Pancreas (tissue), 10 donors: ENCODE results near the gene DNAJB8. TPM values are rescaled to one million over a fixed set of nuclear protein-coding genes. Genes with fewer than 3 reads are reported as not detected.

ENCODE experiments used
- ATAC-seq, 4 donors: fragments of 200-7000 bp; cut with Tn5 transposase; one replicate each; pipeline versions ENCODE4 v1.8.0 to v1.9.1; 2020; ENCODE audit warnings: mild to moderate bottlenecking in 4 of 4, moderate library complexity in 4 of 4
- DNase-seq, 6 donors: peaks; one replicate each; pipeline ENCODE4 v3.0.0-alpha.2; 2020
- FAIRE-seq: peaks from 2 replicates; lab custom pipeline; 2012; peaks lifted over from hg19 to GRCh38; lab: Jason Lieb, UNC
- H3K27ac ChIP-seq, 4 donors: fragments of 200-600 bp; sonication (generic); 1 replicate in 3 of 4; 2 replicates in 1 of 4; pipeline versions ENCODE4 v1.5.0 to v1.8.0; 2020
- H3K27me3 ChIP-seq, 4 donors: fragments of 200-600 bp; one replicate each; pipeline ENCODE4 v1.8.0; 2021
- H3K36me3 ChIP-seq, 3 donors: fragments of 200-600 bp; sonication (generic) in 1 of 3; one replicate each; pipeline versions ENCODE4 v1.5.0 to v1.8.0; 2020 to 2021
- H3K4me1 ChIP-seq, 3 donors: fragments of 200-600 bp; one replicate each; pipeline ENCODE4 v1.8.0; 2021
- H3K4me3 ChIP-seq, 4 donors: fragments of 200-600 bp; sonication (generic) in 2 of 4; one replicate each; pipeline versions ENCODE4 v1.5.0 to v1.8.0; 2020 to 2021
- H3K9me3 ChIP-seq, 4 donors: fragments of 200-600 bp; one replicate each; pipeline ENCODE4 v1.8.0; 2021
- CTCF ChIP-seq, 4 donors: fragments of 200-600 bp; sonication (generic) in 3 of 4; IDR thresholded peaks; one replicate each; pipeline versions ENCODE4 v1.5.0 to v1.8.0; 2021; ENCODE audit warnings: antibody characterized with exemption in 4 of 4
- WGBS, 2 donors: extraction: QIAGEN DNeasy Blood & Tissue Kit; methylation state at CpG; one replicate each; pipeline ENCODE4 v1.1.7; 2013; 5-methylcytosine and 5-hydroxymethylcytosine counted together
- intact Hi-C, 3 donors: fragments of 100-400 bp; cut with DNase I; formaldehyde crosslinking; loops; one replicate each; pipeline versions ENCODE4 v1.11.1 to v1.14.2; 2022
- polyA plus RNA-seq, 2 donors: library from polyadenylated mRNA; stranded (reverse); fragments of 200-250 nt; gene quantifications; one replicate each; pipeline ENCODE4 v1.2.3, GENCODE V29; 2013
- total RNA-seq, 6 donors: library from RNA; stranded (reverse); fragmentation: NEBNext Ultra II Directional in 4 of 6; extraction: Animal tissue kit (Norgen Biotek cat#: 25700) in 4 of 6; gene quantifications; one replicate each; pipeline versions ENCODE4 v1.2.1 to v1.2.4, GENCODE V29; 2021 to 2023
- donor health status: healthy with polysubstance abuse.
- donor health status: DM: no; HTN: no; CAD: no; lungs with moderate emphysema.
- donor health status: DM: no; HTN: no; CAD: no.
- donor health status: control.
- donor health status: control.
- donor health status: Bipolar disorder and iron deficiency.
- donor health status: DM: yes; HTN: yes; CAD: no.
- donor health status: DM: no; HTN: no; CAD: no.
- donor health status: DM: no; HTN: no; CAD: no.
- donor health status: DM: yes; HTN: yes; CAD: no.

DNAJB8 gene
- total and polyA plus RNA-seq, 8 donors: not detected

GRCh38 chr3:128422762-128423524 is 43.7 kb downstream of the DNAJB8 start:
- intact Hi-C loops: loop anchor here in 1 of 3 donors (10.0 kb wide), 1 partner anchor 162 kb away; no protein-coding TSS in a partner anchor
- no peak for FAIRE-seq

GRCh38 chr3:128421966-128422365 is 44.7 kb downstream of the DNAJB8 start:
- Histone ChIP-seq H3K9me3 (no peaks in the 10 kb centered on the region), H3K27ac (no peak overlapping the region), H3K36me3 (no peaks in the 10 kb centered on the region), H3K27me3 (no peaks in the 10 kb centered on the region), H3K4me3 (no peak overlapping the region), H3K4me1 (peaks cover 0 to 8% (median 0%) of the 10 kb centered on the region in 3 donors)
- WGBS, 2 donors: 86 to 93% methylated on average over 7 of the region's 7 CpGs
- intact Hi-C loops: loop anchor here in 1 of 3 donors (10.0 kb wide), 1 partner anchor 163 kb away; no protein-coding TSS in a partner anchor
- ATAC-seq (no peak), DNase-seq (peak in 1 of 6 donors; percentile 55), FAIRE-seq (no peak)
- no peak for TF ChIP-seq CTCF (IDR thresholded peaks at IDR 0.05)

More at GRCh38 chr3:128422762-128423524, 43.7 kb downstream of the DNAJB8 start:
- peaks cover 0 to 8% (median 0%) of the 10 kb centered on the region in 3 donors for H3K4me1 ChIP-seq
- no peaks in the 10 kb centered on the region for H3K9me3 ChIP-seq
- H3K27me3 ChIP-seq: no peaks in the 10 kb centered on the region
- no peak overlapping the region for H3K4me3 ChIP-seq
- ATAC-seq (no peak), DNase-seq (no peak)
- no peak for TF ChIP-seq CTCF (IDR thresholded peaks at IDR 0.05)
- H3K36me3 ChIP-seq: no peaks in the 10 kb centered on the region
- no peak overlapping the region for H3K27ac ChIP-seq
- WGBS, 2 donors: 87 to 88% methylated on average over 3 of the region's 3 CpGs

- Histone ChIP-seq H3K36me3 (no peaks in the 10 kb centered on the region), H3K27ac (no peak overlapping the region), H3K4me3 (no peak overlapping the region), H3K4me1 (peaks cover 0 to 4% (median 0%) of the 10 kb centered on the region in 3 donors), H3K27me3 (no peaks in the 10 kb centered on the region), H3K9me3 (no peaks in the 10 kb centered on the region)
- WGBS, 2 donors: 78 to 80% methylated on average over 10 to 11 of the region's 11 CpGs
- intact Hi-C loops: loop anchor here in 1 of 3 donors (10.0 kb wide), 1 partner anchor 163 kb away; no protein-coding TSS in a partner anchor
- FAIRE-seq (no peak), ATAC-seq (no peak), DNase-seq (peak in 2 of 6 donors; percentile 25 to 52)
- no peak for TF ChIP-seq CTCF (IDR thresholded peaks at IDR 0.05)
Observed at GRCh38 chr3:128421439-128421836, 45.3 kb downstream of the DNAJB8 start.

GRCh38 chr3:128420720-128421438 is 45.8 kb downstream of the DNAJB8 start:
- Histone ChIP-seq H3K4me1 (peaks cover 0 to 2% (median 0%) of the 10 kb centered on the region in 3 donors), H3K27ac (no peak overlapping the region), H3K36me3 (no peaks in the 10 kb centered on the region), H3K4me3 (no peak overlapping the region), H3K27me3 (no peaks in the 10 kb centered on the region), H3K9me3 (no peaks in the 10 kb centered on the region)
- TF ChIP-seq CTCF (IDR thresholded peaks at IDR 0.05): no peak
- intact Hi-C loops: loop anchor here in 1 of 3 donors (10.0 kb wide), 1 partner anchor 164 kb away; no protein-coding TSS in a partner anchor
- ATAC-seq: no peak
- WGBS, 2 donors: 86 to 91% methylated on average over 12 of the region's 12 CpGs
- DNase-seq: peak in 1 of 6 donors; percentile 59
- no peak for FAIRE-seq
